Skeletal muscle satellite cell (primary cell): ENCODE results near the gene KTN1.

Experiments
- H3K27me3 ChIP-seq: 2 replicates; pipeline ENCODE4 v1.7.0; 2013; ENCODE audit warnings: low read length; ENCODE audit not compliant: control insufficient read depth, insufficient read depth
- H3K36me3 ChIP-seq: 2 replicates; pipeline ENCODE4 v1.7.0; 2013; ENCODE audit warnings: mild to moderate bottlenecking, control low read depth, low read length; ENCODE audit not compliant: insufficient read depth
- H3K4me1 ChIP-seq: 2 replicates; pipeline ENCODE4 v1.7.0; 2013; ENCODE audit warnings: low read length; ENCODE audit not compliant: control insufficient read depth, insufficient read depth
- H3K4me2 ChIP-seq: 2 replicates; pipeline ENCODE4 v1.7.0; 2013; ENCODE audit warnings: mild to moderate bottlenecking, low read length
- H3K4me3 ChIP-seq: 2 replicates; pipeline ENCODE4 v1.7.0; 2013; ENCODE audit warnings: low read length
- H3K9ac ChIP-seq: 2 replicates; pipeline ENCODE4 v1.7.0; 2013; ENCODE audit warnings: mild to moderate bottlenecking, low read depth, low read length, moderate library complexity
- H3K9me3 ChIP-seq: replicated peaks from 2 replicates; pipeline ENCODE4 v1.7.0; 2013; ENCODE audit warnings: mild to moderate bottlenecking, control low read depth, low read length

Gene KTN1

DNA sequence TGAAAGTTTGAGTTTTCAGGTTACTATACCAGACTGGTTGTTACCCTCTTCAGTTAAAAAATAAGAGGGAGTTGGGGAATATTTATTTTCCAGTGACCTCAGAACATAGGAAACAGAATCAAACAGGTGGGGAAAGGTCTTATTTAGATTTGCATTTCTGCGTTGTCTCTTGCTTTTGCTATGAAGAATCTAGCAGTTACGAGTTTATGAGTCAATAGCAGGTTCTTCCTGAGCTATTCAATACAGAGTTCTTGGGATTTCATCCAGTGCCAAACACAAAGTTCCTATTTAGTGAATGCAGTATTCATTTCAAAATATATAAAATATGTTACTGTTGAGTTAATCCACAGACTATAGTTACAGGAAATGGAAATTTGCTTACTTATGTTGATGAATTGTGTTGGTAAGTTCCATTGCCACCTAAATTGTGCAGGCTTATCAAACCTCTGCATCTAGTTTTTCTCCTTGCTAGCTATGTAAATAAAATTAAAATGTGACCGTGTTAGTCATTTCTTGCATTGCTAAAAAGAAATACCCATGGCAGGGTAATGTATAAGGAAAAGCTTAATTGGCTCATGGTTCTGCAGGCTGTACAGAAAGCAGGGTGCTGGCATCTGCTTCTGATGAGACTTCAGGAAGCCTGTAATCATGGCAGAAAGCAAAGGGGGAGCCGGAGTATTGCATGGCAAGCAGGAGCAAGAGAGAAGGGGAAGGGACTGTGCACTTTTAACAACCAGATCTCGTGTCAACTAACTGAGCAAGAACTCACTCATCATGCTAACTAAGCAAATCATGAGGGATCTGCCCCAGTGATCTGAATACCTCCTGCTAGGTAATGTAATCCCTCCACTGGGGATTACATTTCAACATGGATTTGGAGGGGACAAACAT is 110.2 kb downstream of the KTN1 start:
- H3K9me3 ChIP-seq, result no peaks in the 10 kb centered on the region
- H3K27me3 ChIP-seq, result no peaks in the 10 kb centered on the region
- no peaks in the 10 kb centered on the region for H3K4me1 ChIP-seq
- H3K4me2 ChIP-seq, result no peak overlapping the region
- no peak overlapping the region for H3K9ac ChIP-seq
- no peak overlapping the region for H3K4me3 ChIP-seq
- peaks cover 24% of the 10 kb centered on the region for H3K36me3 ChIP-seq

DNA sequence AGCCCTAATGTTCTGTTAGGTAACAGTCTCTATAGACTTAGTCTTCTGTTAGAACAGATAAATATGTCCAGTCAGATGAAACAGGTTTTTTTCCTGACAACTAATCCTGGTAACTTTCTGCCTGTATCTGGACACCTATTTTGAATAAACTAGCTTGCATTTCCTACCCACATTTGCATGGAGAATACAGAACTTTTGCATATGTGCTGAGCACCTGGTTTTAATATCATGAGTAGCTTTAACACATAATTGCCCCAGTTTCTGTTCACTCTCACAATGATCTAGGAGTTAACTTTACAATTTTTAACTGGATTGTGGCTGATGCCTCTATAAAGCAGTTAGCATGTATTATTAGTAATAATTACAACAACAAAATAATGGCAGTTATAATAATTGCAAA is 111.7 kb downstream of the KTN1 start:
- no peaks in the 10 kb centered on the region for H3K4me1 ChIP-seq
- no peaks in the 10 kb centered on the region for H3K9me3 ChIP-seq
- no peak overlapping the region for H3K9ac ChIP-seq
- H3K27me3 ChIP-seq, result no peaks in the 10 kb centered on the region
- H3K4me3 ChIP-seq, result no peak overlapping the region
- H3K36me3 ChIP-seq, result peaks cover 10% of the 10 kb centered on the region
- H3K4me2 ChIP-seq, result no peak overlapping the region

- H3K36me3 ChIP-seq, result peaks cover 6% of the 10 kb centered on the region
- peaks cover 3% of the 10 kb centered on the region for H3K4me1 ChIP-seq
- H3K4me2 ChIP-seq, result no peak overlapping the region
- H3K27me3 ChIP-seq, result no peaks in the 10 kb centered on the region
- no peak overlapping the region for H3K4me3 ChIP-seq
- H3K9ac ChIP-seq, result no peak overlapping the region
- H3K9me3 ChIP-seq, result no peaks in the 10 kb centered on the region
These were observed 113.9 kb downstream of the KTN1 start for GRCh38 chr14:55693904-55694303.

DNA sequence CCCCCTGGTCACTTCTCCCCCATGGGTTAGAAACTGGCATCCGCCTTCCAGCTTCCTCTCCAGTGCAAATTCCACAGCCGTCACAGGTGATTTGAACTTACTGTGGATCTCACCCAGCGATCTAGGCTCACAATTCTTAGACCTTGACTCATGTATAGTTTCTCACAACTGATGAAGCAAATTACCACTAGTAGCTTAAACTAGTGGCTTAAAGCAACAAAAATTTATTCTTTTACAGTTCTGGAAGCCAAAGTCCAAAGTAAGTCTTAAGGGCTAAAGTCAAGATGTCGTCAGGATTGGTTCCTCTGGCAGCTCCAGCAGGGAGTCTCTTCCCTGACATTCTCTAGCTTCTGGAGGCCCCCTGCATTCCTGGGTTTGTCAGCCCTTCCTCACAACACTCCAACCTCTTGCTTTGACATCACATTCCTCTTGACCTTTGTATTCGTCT is 117.4 kb downstream of the KTN1 start:
- H3K9ac ChIP-seq, result no peak overlapping the region
- no peak overlapping the region for H3K4me3 ChIP-seq
- H3K4me1 ChIP-seq, result peaks cover 7% of the 10 kb centered on the region
- H3K36me3 ChIP-seq, result no peaks in the 10 kb centered on the region
- no peaks in the 10 kb centered on the region for H3K9me3 ChIP-seq
- H3K4me2 ChIP-seq, result no peak overlapping the region
- H3K27me3 ChIP-seq, result no peaks in the 10 kb centered on the region

- no peaks in the 10 kb centered on the region for H3K36me3 ChIP-seq
- H3K4me1 ChIP-seq, result peaks cover 7% of the 10 kb centered on the region
- no peak overlapping the region for H3K9ac ChIP-seq
- H3K27me3 ChIP-seq, result no peaks in the 10 kb centered on the region
- no peak overlapping the region for H3K4me3 ChIP-seq
- no peaks in the 10 kb centered on the region for H3K9me3 ChIP-seq
- H3K4me2 ChIP-seq, result no peak overlapping the region
These were observed 118.0 kb downstream of the KTN1 start for GRCh38 chr14:55698051-55698450.

GRCh38 chr14:55699131-55700057 is 119.4 kb downstream of the KTN1 start:
- Histone ChIP-seq H3K36me3 (no peaks in the 10 kb centered on the region), H3K4me1 (peaks cover 7% of the 10 kb centered on the region), H3K9me3 (no peaks in the 10 kb centered on the region), H3K4me3 (no peak overlapping the region), H3K4me2 (no peak overlapping the region), H3K27me3 (no peaks in the 10 kb centered on the region), H3K9ac (no peak overlapping the region)

GRCh38 chr14:55701638-55702037 is 121.6 kb downstream of the KTN1 start:
- Histone ChIP-seq H3K4me2 (no peak overlapping the region), H3K9me3 (no peaks in the 10 kb centered on the region), H3K36me3 (no peaks in the 10 kb centered on the region), H3K4me1 (peaks cover 7% of the 10 kb centered on the region), H3K9ac (no peak overlapping the region), H3K27me3 (no peaks in the 10 kb centered on the region), H3K4me3 (no peak overlapping the region)

- H3K9me3 ChIP-seq, result no peaks in the 10 kb centered on the region
- H3K36me3 ChIP-seq, result no peaks in the 10 kb centered on the region
- H3K4me2 ChIP-seq, result no peak overlapping the region
- H3K27me3 ChIP-seq, result no peaks in the 10 kb centered on the region
- peaks cover 7% of the 10 kb centered on the region for H3K4me1 ChIP-seq
- H3K4me3 ChIP-seq, result no peak overlapping the region
- no peak overlapping the region for H3K9ac ChIP-seq
These were observed 122.5 kb downstream of the KTN1 start for GRCh38 chr14:55702511-55702910.

DNA sequence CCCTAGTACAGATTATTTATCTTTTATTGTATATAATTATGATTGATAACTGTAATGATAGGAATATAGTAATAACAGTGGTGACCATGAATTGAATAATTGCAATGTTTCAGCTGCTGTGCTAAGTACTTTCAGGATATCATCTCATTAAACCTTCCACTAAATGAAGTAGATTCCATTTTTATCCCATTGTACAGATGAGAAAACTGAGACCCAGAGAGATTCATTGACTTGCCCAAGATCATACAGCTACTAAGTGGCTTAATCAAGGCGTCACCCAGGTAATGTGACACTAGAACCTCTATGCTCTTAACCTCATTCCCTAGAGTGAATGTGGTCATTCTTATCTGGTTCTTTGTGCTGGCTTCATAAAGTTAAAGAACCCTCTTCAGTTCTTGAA is 124.6 kb downstream of the KTN1 start:
- Histone ChIP-seq H3K27me3 (no peaks in the 10 kb centered on the region), H3K4me1 (no peaks in the 10 kb centered on the region), H3K4me3 (no peak overlapping the region), H3K4me2 (no peak overlapping the region), H3K9me3 (no peaks in the 10 kb centered on the region), H3K9ac (no peak overlapping the region), H3K36me3 (no peaks in the 10 kb centered on the region)

DNA sequence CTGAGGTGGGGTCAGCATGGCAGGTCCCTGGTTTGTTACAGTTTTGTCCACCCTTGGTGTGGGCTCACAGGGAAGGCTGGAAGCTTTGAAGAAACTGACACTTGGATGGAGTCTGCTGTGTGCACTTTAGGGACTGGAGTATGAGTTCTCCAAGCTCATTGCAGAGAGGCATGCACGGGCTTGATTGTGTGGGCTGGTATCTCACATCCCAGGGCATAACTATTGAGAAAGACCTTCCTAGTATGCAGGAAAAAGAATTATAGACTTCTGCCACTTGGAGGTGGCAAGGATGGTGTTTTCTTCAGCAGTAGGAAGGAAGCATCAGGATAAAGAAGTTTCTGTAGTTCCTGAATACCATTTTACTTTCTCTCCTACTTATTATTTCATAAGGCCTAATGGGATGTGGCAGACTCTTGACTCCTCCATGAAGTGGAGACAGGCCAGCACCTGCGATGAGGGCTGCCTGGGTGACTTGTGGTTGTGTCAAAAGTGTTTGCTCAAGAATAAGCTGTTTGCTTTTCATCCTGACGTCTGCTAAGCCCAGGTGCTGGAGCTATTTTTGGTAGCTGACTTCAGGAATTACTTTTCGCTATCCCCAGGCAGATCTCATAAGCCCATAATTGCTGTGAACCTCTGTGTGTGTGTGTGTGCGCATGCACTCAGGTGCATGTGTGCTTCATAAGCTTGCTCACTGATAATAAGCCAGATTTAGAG is 125.8 kb downstream of the KTN1 start:
- Histone ChIP-seq H3K4me1 (no peaks in the 10 kb centered on the region), H3K27me3 (no peaks in the 10 kb centered on the region), H3K9ac (no peak overlapping the region), H3K4me3 (no peak overlapping the region), H3K36me3 (no peaks in the 10 kb centered on the region), H3K9me3 (no peaks in the 10 kb centered on the region), H3K4me2 (no peak overlapping the region)

DNA sequence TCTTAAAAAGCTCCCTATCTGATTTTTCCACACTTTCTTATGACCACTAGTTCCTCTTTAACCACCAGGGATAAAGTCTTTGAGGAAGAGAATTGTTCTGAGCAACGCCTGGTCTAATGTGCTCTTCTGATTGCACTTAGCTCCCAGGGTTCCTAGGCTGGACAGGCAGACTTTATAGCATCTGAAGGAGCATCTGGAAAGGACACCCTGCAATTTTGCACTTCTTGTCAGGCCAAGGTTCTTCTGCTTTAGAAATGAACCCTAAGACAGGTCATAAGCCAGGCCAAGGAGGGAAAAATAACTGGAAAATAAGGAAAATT is 126.3 kb downstream of the KTN1 start:
- no peak overlapping the region for H3K4me2 ChIP-seq
- H3K27me3 ChIP-seq, result no peaks in the 10 kb centered on the region
- H3K9ac ChIP-seq, result no peak overlapping the region
- peaks cover 5% of the 10 kb centered on the region for H3K4me1 ChIP-seq
- H3K4me3 ChIP-seq, result no peak overlapping the region
- H3K9me3 ChIP-seq, result no peaks in the 10 kb centered on the region
- H3K36me3 ChIP-seq, result no peaks in the 10 kb centered on the region
